Stomach smooth muscle (tissue), 2 donors: ENCODE measurements around the gene PCED1B.

Experiments
- H3K27ac ChIP-seq: one replicate; pipeline ENCODE4 v1.7.0; 2013; ENCODE audit warnings: mild to moderate bottlenecking, low read length, inconsistent platforms
- H3K27me3 ChIP-seq, 2 donors: one replicate each; pipeline ENCODE4 v1.7.0; 2013; ENCODE audit warnings: low read length in 2 of 2; ENCODE audit not compliant: insufficient read depth in 2 of 2, control insufficient read depth in 1 of 2
- H3K36me3 ChIP-seq, 2 donors: one replicate each; pipeline ENCODE4 v1.7.0; 2013; ENCODE audit warnings: low read length in 2 of 2; ENCODE audit not compliant: control insufficient read depth in 2 of 2, insufficient read depth in 2 of 2
- H3K4me1 ChIP-seq: one replicate; pipeline ENCODE4 v1.7.0; 2013; ENCODE audit warnings: low read length; ENCODE audit not compliant: control insufficient read depth, insufficient read depth
- H3K4me3 ChIP-seq, 2 donors: one replicate each; pipeline ENCODE4 v1.7.0; 2013; ENCODE audit warnings: low read length in 2 of 2
- H3K9ac ChIP-seq, 2 donors: one replicate each; pipeline ENCODE4 v1.7.0; 2013; ENCODE audit warnings: low read length in 2 of 2, mild to moderate bottlenecking in 1 of 2
- H3K9me3 ChIP-seq, 2 donors: one replicate each; pipeline ENCODE4 v1.7.0; 2013; ENCODE audit warnings: low read length in 2 of 2; ENCODE audit not compliant: control insufficient read depth in 2 of 2
- donor health status: healthy.
- donor health status: Pancreatic carcinoma.

PCED1B gene

DNA sequence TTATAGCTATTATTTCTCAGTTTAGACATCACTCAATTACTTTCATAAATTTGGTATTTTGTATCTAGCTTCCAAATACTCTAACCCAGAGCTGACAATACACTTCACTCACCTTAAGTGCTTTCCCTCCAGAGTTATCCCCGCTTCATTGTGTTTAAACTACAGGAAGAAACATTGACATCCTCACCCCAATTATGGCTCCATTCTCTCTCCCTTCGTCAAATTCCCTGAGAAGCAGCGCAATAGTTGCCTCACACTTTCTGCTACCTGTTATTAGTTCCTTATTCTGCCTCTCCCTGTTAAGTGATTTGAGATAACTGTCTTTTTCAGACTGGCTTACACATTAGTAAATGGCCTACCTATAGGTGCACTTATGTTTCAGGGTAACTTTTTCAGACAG is 69.7 kb downstream of the PCED1B start:
- H3K4me3 ChIP-seq = no peak overlapping the region
- no peak overlapping the region for H3K9ac ChIP-seq
- H3K27ac ChIP-seq = no peak overlapping the region
- no peaks in the 10 kb centered on the region for H3K9me3 ChIP-seq
- no peaks in the 10 kb centered on the region for H3K36me3 ChIP-seq
- H3K4me1 ChIP-seq = no peaks in the 10 kb centered on the region
- H3K27me3 ChIP-seq = no peaks in the 10 kb centered on the region

DNA sequence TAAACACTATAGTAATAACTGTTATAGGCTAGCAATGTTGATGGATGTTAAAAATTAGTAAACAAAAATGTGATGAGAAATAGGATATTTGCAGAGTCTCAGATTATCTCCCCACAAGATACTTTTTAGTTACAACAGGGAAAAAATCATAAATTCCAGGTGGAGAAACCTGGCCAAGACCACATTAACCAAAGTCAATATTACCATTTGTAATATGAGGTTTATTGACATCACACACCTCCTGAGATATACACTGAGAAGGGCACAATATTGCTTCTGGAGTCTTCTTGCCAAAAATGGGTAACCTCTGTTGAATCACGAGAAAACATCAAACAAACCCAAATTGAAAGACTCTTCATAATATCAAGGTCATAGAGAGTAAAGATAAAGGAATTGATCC is 72.7 kb downstream of the PCED1B start:
- H3K27me3 ChIP-seq = no peaks in the 10 kb centered on the region
- H3K4me3 ChIP-seq = no peak overlapping the region
- no peaks in the 10 kb centered on the region for H3K36me3 ChIP-seq
- H3K4me1 ChIP-seq = peaks cover 9% of the 10 kb centered on the region
- H3K27ac ChIP-seq = no peak overlapping the region
- no peaks in the 10 kb centered on the region for H3K9me3 ChIP-seq
- no peak overlapping the region for H3K9ac ChIP-seq

- no peak overlapping the region for H3K27ac ChIP-seq
These were observed 76.2 kb downstream of the PCED1B start for GRCh38 chr12:47155457-47156166.

GRCh38 chr12:47156167-47156736 is 76.8 kb downstream of the PCED1B start:
- H3K36me3 ChIP-seq = no peaks in the 10 kb centered on the region
- H3K9ac ChIP-seq = no peak overlapping the region
- no peak overlapping the region for H3K27ac ChIP-seq
- no peaks in the 10 kb centered on the region for H3K9me3 ChIP-seq
- H3K4me1 ChIP-seq = peaks cover 9% of the 10 kb centered on the region
- no peaks in the 10 kb centered on the region for H3K27me3 ChIP-seq
- no peak overlapping the region for H3K4me3 ChIP-seq

More at GRCh38 chr12:47155457-47156166, 76.2 kb downstream of the PCED1B start:
- H3K9ac ChIP-seq = peak overlapping the region in 1 of 2 donors; percentile 24
- no peaks in the 10 kb centered on the region for H3K36me3 ChIP-seq
- no peaks in the 10 kb centered on the region for H3K9me3 ChIP-seq
- H3K27me3 ChIP-seq = no peaks in the 10 kb centered on the region
- no peak overlapping the region for H3K4me3 ChIP-seq
- peaks cover 9% of the 10 kb centered on the region for H3K4me1 ChIP-seq

DNA sequence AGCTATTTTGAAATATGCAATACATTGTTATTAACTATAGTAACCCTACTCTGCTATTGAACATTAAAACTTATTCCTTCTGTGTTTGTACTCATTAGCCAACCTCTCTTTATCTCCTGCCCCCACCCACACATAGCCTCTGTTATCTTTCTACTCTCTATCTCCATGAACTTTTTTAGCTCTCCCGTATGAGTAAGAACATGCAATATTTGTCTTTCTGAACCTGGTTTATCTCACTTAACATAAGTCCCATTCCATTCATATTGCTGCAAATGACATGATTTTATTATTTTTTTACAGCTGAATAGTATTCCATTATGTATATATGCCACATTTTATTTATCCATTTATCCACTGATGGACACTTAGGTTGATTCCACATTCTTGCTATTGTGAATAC is 79.4 kb downstream of the PCED1B start:
- Histone ChIP-seq H3K4me1 (peaks cover 9% of the 10 kb centered on the region), H3K4me3 (no peak overlapping the region), H3K27me3 (no peaks in the 10 kb centered on the region), H3K27ac (no peak overlapping the region), H3K9ac (no peak overlapping the region), H3K36me3 (no peaks in the 10 kb centered on the region), H3K9me3 (peaks cover 0 to 5% of the 10 kb centered on the region in 2 donors)

GRCh38 chr12:47159348-47159747 is 79.9 kb downstream of the PCED1B start:
- no peak overlapping the region for H3K27ac ChIP-seq
- peaks cover 0 to 5% of the 10 kb centered on the region in 2 donors for H3K9me3 ChIP-seq
- no peak overlapping the region for H3K9ac ChIP-seq
- H3K27me3 ChIP-seq = no peaks in the 10 kb centered on the region
- peaks cover 9% of the 10 kb centered on the region for H3K4me1 ChIP-seq
- no peak overlapping the region for H3K4me3 ChIP-seq
- H3K36me3 ChIP-seq = no peaks in the 10 kb centered on the region

DNA sequence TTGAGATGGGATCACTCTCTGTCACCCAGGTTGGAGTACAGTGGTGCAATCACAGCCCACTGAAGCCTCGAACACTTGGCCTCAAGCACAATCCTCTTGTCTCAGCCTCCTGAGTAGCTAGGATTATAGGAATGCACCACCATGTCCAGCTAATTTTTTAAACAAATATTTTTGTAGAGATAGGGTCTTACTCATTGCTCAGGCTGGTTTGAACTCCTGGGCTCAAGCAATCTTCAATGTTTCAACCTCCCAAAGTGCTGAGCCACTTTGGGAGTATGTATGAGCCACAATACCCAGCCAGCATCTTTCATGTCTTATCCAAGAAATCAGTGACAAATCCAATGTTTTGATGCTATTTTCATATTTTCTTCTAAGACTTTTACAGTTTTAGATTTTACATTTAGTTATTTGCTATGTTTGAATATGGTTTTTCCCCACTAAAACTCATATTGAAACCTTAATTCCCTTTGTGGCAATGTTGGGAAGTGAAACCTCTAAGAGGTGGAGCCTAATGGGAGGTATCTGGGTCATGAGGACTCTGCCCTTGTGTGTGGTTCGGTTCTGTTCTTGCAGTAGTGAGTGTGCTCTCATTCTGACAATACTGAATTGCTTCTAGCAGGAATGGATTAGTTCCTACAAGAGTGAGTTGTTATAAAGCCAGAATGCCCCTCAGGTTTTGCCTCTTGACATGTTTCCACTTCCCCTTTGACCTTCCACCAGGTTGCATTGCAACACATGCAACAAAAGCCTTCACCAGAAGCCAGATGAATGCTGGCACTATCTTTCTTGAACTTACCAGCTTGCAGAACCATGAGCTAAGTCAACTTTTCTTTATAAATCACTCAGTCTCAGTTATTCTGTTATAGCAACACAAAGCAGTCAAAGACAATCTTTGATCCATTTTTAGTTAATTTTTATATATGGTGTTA is 81.2 kb downstream of the PCED1B start:
- Histone ChIP-seq H3K4me1 (peaks cover 8% of the 10 kb centered on the region), H3K27ac (no peak overlapping the region), H3K9me3 (peaks cover 0 to 5% of the 10 kb centered on the region in 2 donors), H3K9ac (no peak overlapping the region), H3K27me3 (no peaks in the 10 kb centered on the region), H3K4me3 (no peak overlapping the region), H3K36me3 (no peaks in the 10 kb centered on the region)

GRCh38 chr12:47164116-47164515 is 84.7 kb downstream of the PCED1B start:
- no peak overlapping the region for H3K27ac ChIP-seq
- no peak overlapping the region for H3K4me3 ChIP-seq
- peaks cover 0 to 5% of the 10 kb centered on the region in 2 donors for H3K9me3 ChIP-seq
- no peaks in the 10 kb centered on the region for H3K4me1 ChIP-seq
- H3K27me3 ChIP-seq = no peaks in the 10 kb centered on the region
- H3K9ac ChIP-seq = no peak overlapping the region
- H3K36me3 ChIP-seq = no peaks in the 10 kb centered on the region

DNA sequence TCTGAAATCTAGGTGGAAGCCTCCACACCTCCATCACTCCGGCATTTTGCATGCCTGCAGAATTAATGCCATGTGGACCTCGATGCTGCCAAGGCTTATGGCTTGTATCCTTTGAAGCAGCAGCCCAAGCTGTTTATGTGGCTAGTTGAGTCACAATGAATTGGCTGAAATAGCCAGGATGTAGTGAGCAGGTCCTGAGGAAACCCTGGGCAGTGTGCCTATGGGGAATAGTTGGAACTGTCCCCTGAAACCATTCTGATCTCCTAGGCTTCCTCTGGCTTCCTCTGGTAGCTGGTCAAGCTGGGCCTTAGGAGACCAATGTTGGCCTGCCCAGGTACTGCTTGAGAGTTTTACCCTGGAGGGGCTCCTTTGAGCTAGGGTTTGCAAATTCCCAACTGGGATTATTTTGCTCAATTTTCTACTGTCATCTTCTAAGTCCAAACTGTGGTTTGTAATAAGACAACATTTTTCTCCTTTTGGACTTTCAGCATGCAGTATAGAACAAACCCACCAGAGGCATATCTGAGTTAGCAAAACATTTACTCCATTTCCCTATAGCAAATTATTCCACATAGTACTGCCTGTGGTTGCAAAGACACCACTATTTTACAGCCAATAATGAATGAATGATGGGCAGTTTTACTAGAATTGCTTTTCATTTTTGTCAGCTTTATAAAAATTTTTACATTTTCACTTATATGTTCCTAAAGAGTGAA is 85.5 kb downstream of the PCED1B start:
- Histone ChIP-seq H3K27ac (no peak overlapping the region), H3K36me3 (no peaks in the 10 kb centered on the region), H3K9me3 (peaks cover 0 to 5% of the 10 kb centered on the region in 2 donors), H3K9ac (no peak overlapping the region), H3K27me3 (no peaks in the 10 kb centered on the region), H3K4me3 (no peak overlapping the region), H3K4me1 (no peaks in the 10 kb centered on the region)

DNA sequence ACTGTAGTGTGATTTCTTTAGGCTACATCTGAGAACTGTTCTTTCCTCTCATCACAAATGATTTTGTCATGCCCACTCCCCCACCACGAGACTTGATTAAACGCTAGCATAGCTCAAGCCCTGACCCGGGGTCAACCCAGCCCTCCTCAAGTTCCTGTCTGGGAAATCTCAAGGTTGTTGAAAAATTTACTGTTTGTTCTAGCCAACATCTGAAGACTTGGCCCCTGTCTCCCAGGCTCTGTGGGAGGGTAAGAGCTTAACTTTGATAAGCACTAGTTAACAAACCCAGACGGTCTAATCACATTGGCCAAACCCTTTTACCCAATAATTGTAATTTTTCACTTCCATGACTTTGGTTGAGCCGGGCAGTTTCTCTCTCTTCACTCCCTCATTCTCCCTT is 86.5 kb downstream of the PCED1B start:
- Histone ChIP-seq H3K36me3 (no peaks in the 10 kb centered on the region), H3K27me3 (no peaks in the 10 kb centered on the region), H3K9ac (no peak overlapping the region), H3K9me3 (peaks cover 0 to 5% of the 10 kb centered on the region in 2 donors), H3K27ac (no peak overlapping the region), H3K4me1 (no peaks in the 10 kb centered on the region), H3K4me3 (no peak overlapping the region)
